Liver (tissue), 9 donors: ENCODE data around the gene TRIO. TPM values are rescaled to one million over a fixed set of nuclear protein-coding genes. Genes with fewer than 3 reads are reported as not detected.

Experiments
- DNase-seq: peaks from one replicate; pipeline ENCODE4 v3.0.0-alpha.2; 2017; ENCODE audit warnings: low spot score
- H3K27ac ChIP-seq, 2 donors: one replicate each; pipeline ENCODE4 v1.7.0; 2013; ENCODE audit warnings: inconsistent platforms in 2 of 2, low read length in 2 of 2, control low read depth in 1 of 2, low read depth in 1 of 2, mild to moderate bottlenecking in 1 of 2
- H3K27me3 ChIP-seq, 4 donors: one replicate each; pipeline versions ENCODE4 v1.6.1 to v1.7.0; 2013; ENCODE audit warnings: low read length in 3 of 4, inconsistent platforms in 1 of 4, mild to moderate bottlenecking in 1 of 4, moderate library complexity in 1 of 4; ENCODE audit not compliant: control insufficient read depth in 4 of 4, insufficient read depth in 4 of 4
- H3K36me3 ChIP-seq, 4 donors: one replicate each; pipeline versions ENCODE4 v1.6.1 to v1.7.0; 2013; ENCODE audit warnings: low read length in 3 of 4, mild to moderate bottlenecking in 3 of 4, low read depth in 1 of 4, moderate library complexity in 1 of 4; ENCODE audit not compliant: control insufficient read depth in 4 of 4, insufficient read depth in 3 of 4
- H3K4me1 ChIP-seq, 4 donors: one replicate each; pipeline versions ENCODE4 v1.6.1 to v1.7.0; 2013; ENCODE audit warnings: low read length in 3 of 4, mild to moderate bottlenecking in 3 of 4, moderate library complexity in 1 of 4; ENCODE audit not compliant: control insufficient read depth in 4 of 4, insufficient read depth in 4 of 4
- H3K4me3 ChIP-seq, 3 donors: one replicate each; pipeline versions ENCODE4 v1.6.1 to v1.7.0; 2013; ENCODE audit warnings: low read length in 3 of 3, control low read depth in 1 of 3, low read depth in 1 of 3, mild to moderate bottlenecking in 1 of 3
- H3K9ac ChIP-seq, 2 donors: one replicate each; pipeline ENCODE4 v1.7.0; 2013; ENCODE audit warnings: low read length in 2 of 2, mild to moderate bottlenecking in 2 of 2, moderate library complexity in 2 of 2, control low read depth in 1 of 2, low read depth in 1 of 2
- H3K9me3 ChIP-seq, 4 donors: one replicate each; pipeline versions ENCODE4 v1.6.1 to v1.7.0; 2013; ENCODE audit warnings: low read length in 3 of 4; ENCODE audit not compliant: control insufficient read depth in 4 of 4
- ATF3 ChIP-seq: IDR thresholded peaks from 2 replicates; pipeline ENCODE4 v1.6.1; 2016; ENCODE audit warnings: antibody characterized with exemption
- CTCF ChIP-seq: fragments of 150-350 bp; IDR thresholded peaks from 2 replicates; pipeline ENCODE4 v1.5.1; 2017; ENCODE audit warnings: improper control_type of control experiment, low read depth, low read length; ENCODE audit not compliant: missing input control
- EGR1 ChIP-seq, 2 donors: IDR thresholded peaks; 2 replicates each; pipeline ENCODE4 v1.6.1; 2016 to 2018; ENCODE audit warnings: antibody characterized with exemption in 2 of 2, low read depth in 2 of 2
- FOXA1 ChIP-seq: IDR thresholded peaks from 2 replicates; pipeline ENCODE4 v1.6.1; 2016; ENCODE audit warnings: antibody characterized with exemption
- FOXA2 ChIP-seq: IDR thresholded peaks from 2 replicates; pipeline ENCODE4 v1.6.1; 2016; ENCODE audit warnings: antibody characterized with exemption
- GABPA ChIP-seq, 2 donors: IDR thresholded peaks in 1 of 2; conservative IDR thresholded peaks in 1 of 2; 2 replicates each; pipeline ENCODE4 v1.6.1; 2016; ENCODE audit warnings: antibody characterized with exemption in 2 of 2, mild to moderate bottlenecking in 1 of 2, moderate library complexity in 1 of 2
- HNF4A ChIP-seq, 2 donors: conservative IDR thresholded peaks; 2 replicates each; pipeline ENCODE4 v1.6.1; 2016; ENCODE audit warnings: antibody characterized with exemption in 2 of 2, mild to moderate bottlenecking in 2 of 2
- HNF4G ChIP-seq: IDR thresholded peaks from 2 replicates; pipeline ENCODE4 v1.6.1; 2016; ENCODE audit warnings: antibody characterized with exemption
- JUND ChIP-seq, 2 donors: IDR thresholded peaks; 2 replicates each; pipeline ENCODE4 v1.6.1; 2016; ENCODE audit warnings: antibody characterized with exemption in 2 of 2
- NR2F2 ChIP-seq: IDR thresholded peaks from 2 replicates; pipeline ENCODE4 v1.6.1; 2016; ENCODE audit warnings: antibody characterized with exemption
- RAD21 ChIP-seq, 2 donors: IDR thresholded peaks; 2 replicates each; pipeline ENCODE4 v1.6.1; 2016; ENCODE audit warnings: antibody characterized with exemption in 2 of 2, mild to moderate bottlenecking in 2 of 2
- RXRA ChIP-seq, 2 donors: IDR thresholded peaks; 2 replicates each; pipeline ENCODE4 v1.6.1; 2017 to 2018; ENCODE audit warnings: antibody characterized with exemption in 2 of 2, mild to moderate bottlenecking in 1 of 2
- SP1 ChIP-seq: IDR thresholded peaks from 2 replicates; pipeline ENCODE4 v1.6.1; 2018; ENCODE audit warnings: antibody characterized with exemption, mild to moderate bottlenecking
- TAF1 ChIP-seq: conservative IDR thresholded peaks from 2 replicates; pipeline ENCODE4 v1.6.1; 2016; ENCODE audit warnings: antibody characterized with exemption, mild to moderate bottlenecking
- YY1 ChIP-seq: IDR thresholded peaks from 2 replicates; pipeline ENCODE4 v1.6.1; 2016; ENCODE audit warnings: antibody characterized with exemption, mild to moderate bottlenecking
- WGBS: extraction: QIAGEN DNeasy Blood & Tissue Kit; methylation state at CpG from one replicate; pipeline ENCODE4 v1.1.7; 2013; 5-methylcytosine and 5-hydroxymethylcytosine counted together
- polyA plus RNA-seq, 2 donors: library from polyadenylated mRNA; stranded (reverse) in 1 of 2; unstranded in 1 of 2; fragments of 200-250 nt in 1 of 2; fragments of >200 nt in 1 of 2; fragmentation: Nextera tagmentation in 1 of 2; extraction: Ambion mirVana in 1 of 2; gene quantifications; one replicate each; pipeline versions ENCODE4 v1.2.1 to v1.2.3, GENCODE V29; 2013 to 2015
- total RNA-seq, 2 donors: library from RNA; depleted of rRNA; stranded (reverse); fragments of >200 nt; gene quantifications; one replicate each; pipeline ENCODE4 v1.2.3, GENCODE V29; 2014
- TF ChIP-seq, protein P1 (sequence below): IDR thresholded peaks from 2 replicates; pipeline ENCODE4 v1.6.1; 2016; ENCODE audit warnings: antibody characterized with exemption
- TF ChIP-seq, protein P2 (sequence below): IDR thresholded peaks from 2 replicates; pipeline ENCODE4 v1.6.1; 2016; ENCODE audit warnings: antibody characterized with exemption, mild to moderate bottlenecking
- TF ChIP-seq, protein P3 (sequence below): IDR thresholded peaks from 2 replicates; pipeline ENCODE4 v1.6.1; 2016; ENCODE audit warnings: antibody characterized with exemption
- donor health status: healthy.
- donor health status: healthy.
- donor health status: healthy.
- donor health status: healthy.
- donor health status: healthy.

The TRIO gene
- total and polyA plus RNA-seq, 4 donors = 8.5 to 86.2 (median 16.0) TPM

GRCh38 chr5:14226149-14226548 is 83.0 kb downstream of the TRIO start:
- TF ChIP-seq RXRA (IDR thresholded peaks at IDR 0.05) = no peak
- no peak for TF ChIP-seq HNF4G
- TF ChIP-seq RAD21 (IDR thresholded peaks at IDR 0.05) = no peak
- no peak for TF ChIP-seq NR2F2
- no peak overlapping the region for H3K4me3 ChIP-seq
- WGBS = 97% methylated on average over 4 of the region's 4 CpGs
- no peak overlapping the region for H3K9ac ChIP-seq
- no peaks in the 10 kb centered on the region for H3K36me3 ChIP-seq
- no peaks in the 10 kb centered on the region for H3K9me3 ChIP-seq
- DNase-seq = no peak
- no peaks in the 10 kb centered on the region for H3K27me3 ChIP-seq
- no peak overlapping the region for H3K27ac ChIP-seq
- H3K4me1 ChIP-seq = peaks cover 0 to 4% (median 0%) of the 10 kb centered on the region in 4 donors

DNA sequence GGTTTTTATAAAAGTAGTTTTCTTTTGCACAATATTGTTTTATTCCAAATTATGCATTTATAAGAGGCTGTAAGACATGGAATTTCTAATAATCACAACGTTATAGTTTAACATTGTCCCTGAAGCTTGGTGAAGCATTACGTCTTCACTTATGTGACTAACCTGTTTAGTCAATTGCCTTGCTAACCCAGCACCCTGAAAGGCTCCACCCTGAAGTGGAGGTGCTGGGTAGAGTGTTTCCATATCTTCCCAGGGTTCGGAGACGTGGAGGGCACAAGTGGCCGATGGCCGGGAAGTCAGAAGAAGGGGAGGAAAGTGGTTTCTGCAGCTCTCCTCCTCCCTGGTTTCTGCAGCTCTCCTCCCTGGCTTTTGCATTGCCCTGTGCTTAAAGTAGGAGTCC is 83.4 kb downstream of the TRIO start:
- Histone ChIP-seq H3K9me3 (no peaks in the 10 kb centered on the region), H3K27ac (no peak overlapping the region), H3K4me3 (no peak overlapping the region), H3K36me3 (no peaks in the 10 kb centered on the region), H3K27me3 (no peaks in the 10 kb centered on the region), H3K4me1 (peaks cover 0 to 3% (median 0%) of the 10 kb centered on the region in 4 donors), H3K9ac (no peak overlapping the region)
- no peak for DNase-seq
- 89% methylated on average over 6 of the region's 6 CpGs for WGBS
- TF ChIP-seq TAF1 (no peak), HNF4G (no peak), FOXA1 (no peak), FOXA2 (no peak), RXRA (IDR thresholded peaks at IDR 0.05) (no peak), EGR1 (IDR thresholded peaks at IDR 0.05; ENCODE audit: low read depth in 2 of 2) (no peak), SP1 (no peak), HNF4A (conservative IDR thresholded peaks at IDR 0.05) (no peak), CTCF (no peak)
- TF ChIP-seq, protein P1, sequence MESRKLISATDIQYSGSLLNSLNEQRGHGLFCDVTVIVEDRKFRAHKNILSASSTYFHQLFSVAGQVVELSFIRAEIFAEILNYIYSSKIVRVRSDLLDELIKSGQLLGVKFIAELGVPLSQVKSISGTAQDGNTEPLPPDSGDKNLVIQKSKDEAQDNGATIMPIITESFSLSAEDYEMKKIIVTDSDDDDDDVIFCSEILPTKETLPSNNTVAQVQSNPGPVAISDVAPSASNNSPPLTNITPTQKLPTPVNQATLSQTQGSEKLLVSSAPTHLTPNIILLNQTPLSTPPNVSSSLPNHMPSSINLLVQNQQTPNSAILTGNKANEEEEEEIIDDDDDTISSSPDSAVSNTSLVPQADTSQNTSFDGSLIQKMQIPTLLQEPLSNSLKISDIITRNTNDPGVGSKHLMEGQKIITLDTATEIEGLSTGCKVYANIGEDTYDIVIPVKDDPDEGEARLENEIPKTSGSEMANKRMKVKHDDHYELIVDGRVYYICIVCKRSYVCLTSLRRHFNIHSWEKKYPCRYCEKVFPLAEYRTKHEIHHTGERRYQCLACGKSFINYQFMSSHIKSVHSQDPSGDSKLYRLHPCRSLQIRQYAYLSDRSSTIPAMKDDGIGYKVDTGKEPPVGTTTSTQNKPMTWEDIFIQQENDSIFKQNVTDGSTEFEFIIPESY = no peak

DNA sequence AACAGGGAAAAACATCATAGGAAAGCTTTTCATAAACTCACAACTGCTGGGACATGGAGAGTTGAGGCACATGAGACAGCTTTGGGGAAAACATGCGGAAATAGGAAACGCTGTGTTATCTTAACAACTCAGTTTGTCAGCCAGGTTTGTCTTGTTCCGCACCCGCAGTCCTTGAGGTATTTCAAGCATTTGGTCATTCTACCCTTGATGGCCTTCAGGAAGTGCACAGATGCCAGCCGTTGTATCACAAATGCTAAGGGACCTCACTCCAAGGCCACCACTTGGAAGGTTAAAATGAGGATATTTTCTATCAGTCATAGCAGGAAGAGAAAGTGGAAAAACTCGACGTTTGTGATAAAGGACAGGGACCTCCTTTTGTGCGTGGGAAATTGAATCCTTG is 83.8 kb downstream of the TRIO start:
- Histone ChIP-seq H3K9ac (no peak overlapping the region), H3K27me3 (no peaks in the 10 kb centered on the region), H3K27ac (no peak overlapping the region), H3K9me3 (no peaks in the 10 kb centered on the region), H3K36me3 (no peaks in the 10 kb centered on the region), H3K4me3 (no peak overlapping the region), H3K4me1 (peaks cover 0 to 3% (median 0%) of the 10 kb centered on the region in 4 donors)
- TF ChIP-seq, protein P1 = no peak
- TF ChIP-seq, protein P2, sequence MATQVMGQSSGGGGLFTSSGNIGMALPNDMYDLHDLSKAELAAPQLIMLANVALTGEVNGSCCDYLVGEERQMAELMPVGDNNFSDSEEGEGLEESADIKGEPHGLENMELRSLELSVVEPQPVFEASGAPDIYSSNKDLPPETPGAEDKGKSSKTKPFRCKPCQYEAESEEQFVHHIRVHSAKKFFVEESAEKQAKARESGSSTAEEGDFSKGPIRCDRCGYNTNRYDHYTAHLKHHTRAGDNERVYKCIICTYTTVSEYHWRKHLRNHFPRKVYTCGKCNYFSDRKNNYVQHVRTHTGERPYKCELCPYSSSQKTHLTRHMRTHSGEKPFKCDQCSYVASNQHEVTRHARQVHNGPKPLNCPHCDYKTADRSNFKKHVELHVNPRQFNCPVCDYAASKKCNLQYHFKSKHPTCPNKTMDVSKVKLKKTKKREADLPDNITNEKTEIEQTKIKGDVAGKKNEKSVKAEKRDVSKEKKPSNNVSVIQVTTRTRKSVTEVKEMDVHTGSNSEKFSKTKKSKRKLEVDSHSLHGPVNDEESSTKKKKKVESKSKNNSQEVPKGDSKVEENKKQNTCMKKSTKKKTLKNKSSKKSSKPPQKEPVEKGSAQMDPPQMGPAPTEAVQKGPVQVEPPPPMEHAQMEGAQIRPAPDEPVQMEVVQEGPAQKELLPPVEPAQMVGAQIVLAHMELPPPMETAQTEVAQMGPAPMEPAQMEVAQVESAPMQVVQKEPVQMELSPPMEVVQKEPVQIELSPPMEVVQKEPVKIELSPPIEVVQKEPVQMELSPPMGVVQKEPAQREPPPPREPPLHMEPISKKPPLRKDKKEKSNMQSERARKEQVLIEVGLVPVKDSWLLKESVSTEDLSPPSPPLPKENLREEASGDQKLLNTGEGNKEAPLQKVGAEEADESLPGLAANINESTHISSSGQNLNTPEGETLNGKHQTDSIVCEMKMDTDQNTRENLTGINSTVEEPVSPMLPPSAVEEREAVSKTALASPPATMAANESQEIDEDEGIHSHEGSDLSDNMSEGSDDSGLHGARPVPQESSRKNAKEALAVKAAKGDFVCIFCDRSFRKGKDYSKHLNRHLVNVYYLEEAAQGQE = no peak
- no peak for TF ChIP-seq JUND (IDR thresholded peaks at IDR 0.05)
- no peak for TF ChIP-seq HNF4A (conservative IDR thresholded peaks at IDR 0.05)
- no peak for TF ChIP-seq HNF4G
- TF ChIP-seq, protein P3, sequence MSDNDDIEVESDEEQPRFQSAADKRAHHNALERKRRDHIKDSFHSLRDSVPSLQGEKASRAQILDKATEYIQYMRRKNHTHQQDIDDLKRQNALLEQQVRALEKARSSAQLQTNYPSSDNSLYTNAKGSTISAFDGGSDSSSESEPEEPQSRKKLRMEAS = no peak
- no peak for TF ChIP-seq FOXA2
- no peak for TF ChIP-seq RAD21 (IDR thresholded peaks at IDR 0.05)
- TF ChIP-seq SP1 = no peak
- no peak for TF ChIP-seq EGR1 (IDR thresholded peaks at IDR 0.05; ENCODE audit: low read depth in 2 of 2)
- no peak for TF ChIP-seq ATF3
- TF ChIP-seq GABPA (IDR thresholded peaks at IDR 0.05 in 1 of 2, conservative IDR thresholded peaks at IDR 0.05 in 1 of 2) = no peak
- no peak for TF ChIP-seq TAF1
- TF ChIP-seq YY1 = no peak
- DNase-seq = no peak
- WGBS = 76% methylated on average over 8 of the region's 8 CpGs
